Amygdala (tissue), 56 donors: ENCODE measurements around the gene TCOF1.

Experiments
- DNase-seq, 56 donors: peaks; one replicate each; lab custom pipeline; 2025; lab: John Stamatoyannopoulos, UW

TCOF1 gene

GRCh38 chr5:150446583-150446982 lies 89.1 kb downstream of the TCOF1 start:
- no peak for DNase-seq

DNA sequence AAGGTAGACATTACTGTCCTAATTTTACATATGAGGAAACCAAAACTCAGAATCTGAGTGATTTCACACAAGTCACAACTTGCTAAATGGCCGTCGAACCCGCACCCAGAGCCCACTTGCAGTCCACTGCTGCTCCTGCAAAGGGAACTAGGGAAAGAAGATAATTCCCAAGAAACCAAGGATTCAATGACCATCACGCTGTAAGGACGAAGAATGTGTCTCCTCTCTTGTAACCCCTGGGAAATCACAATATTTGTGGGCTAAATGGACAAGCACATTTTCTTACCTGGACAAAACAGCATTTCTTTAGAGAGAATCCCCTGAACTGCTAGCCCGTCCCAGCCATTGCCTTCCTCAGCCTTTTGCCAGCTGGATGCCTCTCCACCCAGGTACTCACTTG lies 89.7 kb downstream of the TCOF1 start:
- DNase-seq = no peak

DNA sequence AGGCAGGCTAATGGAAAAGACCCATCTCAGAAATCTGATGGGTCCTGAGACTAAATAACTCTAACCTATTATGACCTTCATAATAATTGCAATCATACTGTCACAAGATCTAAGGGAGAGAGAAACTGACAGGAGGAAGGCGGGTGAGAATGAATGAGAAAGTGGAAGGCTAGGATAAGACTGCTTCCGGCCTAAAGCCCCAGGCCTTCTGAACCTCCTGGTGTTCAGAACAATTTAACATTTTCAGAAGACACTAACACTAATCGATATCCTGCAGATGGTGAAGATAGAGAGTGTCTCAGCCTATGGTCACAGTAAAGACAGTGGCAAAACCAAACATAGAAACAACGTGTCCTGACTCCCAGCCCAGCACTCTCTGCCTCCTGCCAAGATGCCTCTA lies 90.8 kb downstream of the TCOF1 start:
- DNase-seq = no peak

DNA sequence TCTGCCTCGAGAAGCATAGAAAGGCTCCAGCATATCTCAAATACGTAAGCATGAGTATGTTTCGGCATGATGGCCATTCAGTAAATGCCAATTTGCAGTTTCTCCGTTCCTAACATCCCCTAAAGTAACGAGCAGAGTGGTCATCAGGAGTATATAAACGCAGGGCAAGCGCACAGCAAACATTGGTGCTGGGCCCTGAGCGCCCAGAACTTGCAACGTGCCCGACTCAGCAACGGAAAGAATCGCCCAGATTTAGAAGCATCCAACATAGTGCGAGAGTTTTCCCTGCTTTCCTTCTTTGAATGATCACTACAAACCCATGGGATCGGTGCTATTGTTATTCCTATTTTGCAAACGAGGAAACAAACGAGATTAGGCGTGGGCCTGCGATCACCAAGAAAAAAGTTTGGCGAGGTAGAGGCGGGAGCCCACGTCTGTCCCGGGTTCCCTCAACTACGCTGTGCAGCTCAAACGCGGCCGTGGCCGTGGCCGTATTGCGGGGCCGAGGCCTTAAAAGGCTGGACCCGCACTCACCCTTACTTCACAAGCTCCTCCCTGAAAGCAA lies 91.5 kb downstream of the TCOF1 start:
- no peak for DNase-seq
